K562 (cell line): ENCODE results near the gene TBCCD1. TPM values are rescaled to one million over a fixed set of nuclear protein-coding genes. Genes with fewer than 3 reads are reported as not detected.

Experiments
- BACH1 ChIP-seq: fragments of 200-800 bp; sonication (Bioruptor generic); IDR thresholded peaks from 2 replicates; pipeline ENCODE4 v1.6.1; 2016; ENCODE audit warnings: missing genetic modification characterization, missing compliant biosample characterization
- CEBPB ChIP-seq: fragments of 450-650 bp; IDR thresholded peaks from 2 replicates; pipeline ENCODE4 v1.6.1; 2016; ENCODE audit warnings: missing genetic modification characterization, missing compliant biosample characterization
- CREM ChIP-seq: IDR thresholded peaks from 2 replicates; pipeline ENCODE4 v1.6.1; 2014; ENCODE audit warnings: antibody characterized with exemption, low read depth
- DDX20 ChIP-seq: fragments of 450-650 bp; IDR thresholded peaks from 2 replicates; pipeline ENCODE4 v1.6.1; 2016; ENCODE audit warnings: missing genetic modification characterization, low read depth, mild to moderate bottlenecking, missing compliant biosample characterization, moderate library complexity
- FOXM1 ChIP-seq, 2 experiments: fragments of 450-650 bp in 1 of 2; sonication (generic) in 1 of 2; formaldehyde crosslinking in 1 of 2; IDR thresholded peaks; 2 replicates each; pipeline versions ENCODE4 v1.6.1 to v1.9.0; 2017 to 2022; ENCODE audit warnings: low read depth in 2 of 2, mild to moderate bottlenecking in 2 of 2, missing genetic modification reagents in 1 of 2, moderate library complexity in 1 of 2
- KAT2B ChIP-seq: IDR thresholded peaks from one replicate; pipeline ENCODE4 v1.6.1; 2012; ENCODE audit warnings: low read depth, mild to moderate bottlenecking, control low read depth, inconsistent platforms, low read length, moderate library complexity
- MTA2 ChIP-seq: fragments of 450-650 bp; IDR thresholded peaks from 2 replicates; pipeline ENCODE4 v1.6.1; 2016; ENCODE audit warnings: low read depth
- NFIC ChIP-seq: fragments of 450-650 bp; IDR thresholded peaks from 2 replicates; pipeline ENCODE4 v1.6.1; 2017; ENCODE audit warnings: mild to moderate bottlenecking, inconsistent platforms
- NUFIP1 ChIP-seq: fragments of 450-650 bp; IDR thresholded peaks from 2 replicates; pipeline ENCODE4 v1.6.1; 2018; ENCODE audit not compliant: partially characterized antibody
- YY1 ChIP-seq, 3 experiments: IDR thresholded peaks; 2 replicates each; pipeline ENCODE4 v1.6.1; 2011; ENCODE audit warnings: low read length in 2 of 3, mild to moderate bottlenecking in 2 of 3, moderate library complexity in 2 of 3, borderline replicate concordance in 1 of 3, control low read depth in 1 of 3, low read depth in 1 of 3; ENCODE audit not compliant: insufficient read depth in 3 of 3, insufficient replicate concordance in 2 of 3, control insufficient read depth in 1 of 3, insufficient read length in 1 of 3; ENCODE audit errors: extremely low read depth in 1 of 3
- ZC3H11A ChIP-seq: IDR thresholded peaks from 2 replicates; pipeline ENCODE4 v1.6.1; 2012; ENCODE audit warnings: low read depth, low read length, improper control_type of control experiment
- ZNF282 ChIP-seq: sonication (generic); formaldehyde crosslinking; IDR thresholded peaks from 2 replicates; pipeline ENCODE4 v1.8.1; 2023; ENCODE audit warnings: missing genetic modification reagents
- ZNF778 ChIP-seq: fragments of 450-650 bp; formaldehyde crosslinking; IDR thresholded peaks from 2 replicates; pipeline ENCODE4 v1.4.0; 2020; ENCODE audit warnings: mild to moderate bottlenecking, moderate library complexity
- ZNF780A ChIP-seq: fragments of 250-450 bp; sonication (Bioruptor Pico); IDR thresholded peaks from 2 replicates; pipeline ENCODE4 v1.5.0; 2021; ENCODE audit warnings: mild to moderate bottlenecking
- ZZZ3 ChIP-seq: fragments of 450-650 bp; IDR thresholded peaks from 2 replicates; pipeline ENCODE4 v1.6.1; 2016; ENCODE audit warnings: antibody characterized with exemption, mild to moderate bottlenecking, moderate library complexity
- polyA plus RNA-seq, 8 experiments: library from polyadenylated mRNA; depleted of rRNA in 4 of 8; stranded (reverse) in 5 of 8; unstranded in 3 of 8; fragments of >200 nt; fragmentation: Nextera tagmentation in 2 of 8; fragmentation: Illumina TruSeq in 1 of 8; extraction: Ambion mirVana in 2 of 8; extraction: Trizol in 1 of 8; gene quantifications; 2 replicates each; pipeline versions ENCODE4 v1.2.1 to v1.2.3, GENCODE V29; 2011 to 2014; ENCODE audit warnings: inconsistent platforms in 1 of 8, missing spikeins in 1 of 8
- total RNA-seq, 7 experiments: library from RNA; depleted of rRNA in 6 of 7; stranded (reverse); fragments of >200 nt in 6 of 7; fragmentation: Illumina TruSeq in 2 of 7; extraction: Trizol in 2 of 7; gene quantifications; 2 replicates each; pipeline versions ENCODE4 v1.2.1 to v1.2.3, GENCODE V29; 2011 to 2021; ENCODE audit warnings: low replicate concordance in 1 of 7
- TF ChIP-seq, protein P1 (sequence below), 2 experiments: fragments of 450-650 bp; IDR thresholded peaks; 2 replicates each; pipeline ENCODE4 v1.6.1; 2018; ENCODE audit warnings: mild to moderate bottlenecking in 2 of 2, low read depth in 1 of 2; ENCODE audit not compliant: partially characterized antibody in 2 of 2
- TF ChIP-seq, protein P2 (sequence below): sonication (generic); formaldehyde crosslinking; IDR thresholded peaks from 2 replicates; pipeline ENCODE4 v1.8.1; 2023; ENCODE audit warnings: mild to moderate bottlenecking, missing genetic modification reagents, moderate library complexity
- TF ChIP-seq, protein P3 (sequence below), 2 experiments: fragments of 450-650 bp in 1 of 2; IDR thresholded peaks; 2 replicates each; pipeline ENCODE4 v1.6.1; 2011 to 2017; ENCODE audit warnings: low read depth in 2 of 2, antibody characterized with exemption in 1 of 2, borderline replicate concordance in 1 of 2, low read length in 1 of 2, mild to moderate bottlenecking in 1 of 2, mixed read lengths in 1 of 2; ENCODE audit not compliant: control insufficient read depth in 1 of 2

TBCCD1 gene
- total and polyA plus RNA-seq, 9 of the 15 experiments (the other 6 are each of a cell fraction or from before 2014, with no cell fraction given) = 17.7 to 31.1 (median 21.2) TPM

DNA sequence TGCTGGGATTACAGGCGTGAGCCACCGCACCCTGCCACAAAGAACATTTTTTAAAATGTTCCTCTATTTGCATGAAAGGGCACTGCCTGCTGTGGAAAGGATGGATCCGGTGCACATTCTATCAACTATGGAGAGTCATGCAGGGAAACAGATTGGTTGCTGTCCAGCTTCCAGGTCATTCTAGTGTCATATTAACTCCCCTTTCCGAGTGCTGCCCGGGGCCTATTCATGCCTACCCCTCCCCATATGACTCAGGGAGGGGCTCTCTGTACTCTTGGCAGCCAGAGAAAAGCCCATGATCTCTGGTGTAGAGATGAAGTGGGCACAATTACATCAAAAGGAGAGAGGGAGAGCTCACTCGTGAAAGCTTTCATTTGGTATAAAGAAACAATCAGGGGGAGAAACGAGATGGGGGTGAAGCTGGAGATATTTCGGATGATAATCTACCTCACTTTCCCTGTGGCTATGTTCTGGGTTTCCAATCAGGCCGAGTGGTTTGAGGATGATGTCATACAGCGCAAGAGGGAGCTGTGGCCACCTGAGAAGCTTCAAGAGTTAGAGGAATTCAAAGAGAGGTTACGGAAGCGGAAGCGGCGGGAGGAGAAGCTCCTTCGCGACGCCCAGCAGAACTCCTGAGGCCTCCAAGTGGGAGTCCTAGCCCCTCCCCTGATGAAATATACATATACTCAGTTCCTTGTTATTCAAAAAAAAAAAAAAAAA, 29.6 kb upstream of the TBCCD1 start (continued):
- TF ChIP-seq, protein P1, sequence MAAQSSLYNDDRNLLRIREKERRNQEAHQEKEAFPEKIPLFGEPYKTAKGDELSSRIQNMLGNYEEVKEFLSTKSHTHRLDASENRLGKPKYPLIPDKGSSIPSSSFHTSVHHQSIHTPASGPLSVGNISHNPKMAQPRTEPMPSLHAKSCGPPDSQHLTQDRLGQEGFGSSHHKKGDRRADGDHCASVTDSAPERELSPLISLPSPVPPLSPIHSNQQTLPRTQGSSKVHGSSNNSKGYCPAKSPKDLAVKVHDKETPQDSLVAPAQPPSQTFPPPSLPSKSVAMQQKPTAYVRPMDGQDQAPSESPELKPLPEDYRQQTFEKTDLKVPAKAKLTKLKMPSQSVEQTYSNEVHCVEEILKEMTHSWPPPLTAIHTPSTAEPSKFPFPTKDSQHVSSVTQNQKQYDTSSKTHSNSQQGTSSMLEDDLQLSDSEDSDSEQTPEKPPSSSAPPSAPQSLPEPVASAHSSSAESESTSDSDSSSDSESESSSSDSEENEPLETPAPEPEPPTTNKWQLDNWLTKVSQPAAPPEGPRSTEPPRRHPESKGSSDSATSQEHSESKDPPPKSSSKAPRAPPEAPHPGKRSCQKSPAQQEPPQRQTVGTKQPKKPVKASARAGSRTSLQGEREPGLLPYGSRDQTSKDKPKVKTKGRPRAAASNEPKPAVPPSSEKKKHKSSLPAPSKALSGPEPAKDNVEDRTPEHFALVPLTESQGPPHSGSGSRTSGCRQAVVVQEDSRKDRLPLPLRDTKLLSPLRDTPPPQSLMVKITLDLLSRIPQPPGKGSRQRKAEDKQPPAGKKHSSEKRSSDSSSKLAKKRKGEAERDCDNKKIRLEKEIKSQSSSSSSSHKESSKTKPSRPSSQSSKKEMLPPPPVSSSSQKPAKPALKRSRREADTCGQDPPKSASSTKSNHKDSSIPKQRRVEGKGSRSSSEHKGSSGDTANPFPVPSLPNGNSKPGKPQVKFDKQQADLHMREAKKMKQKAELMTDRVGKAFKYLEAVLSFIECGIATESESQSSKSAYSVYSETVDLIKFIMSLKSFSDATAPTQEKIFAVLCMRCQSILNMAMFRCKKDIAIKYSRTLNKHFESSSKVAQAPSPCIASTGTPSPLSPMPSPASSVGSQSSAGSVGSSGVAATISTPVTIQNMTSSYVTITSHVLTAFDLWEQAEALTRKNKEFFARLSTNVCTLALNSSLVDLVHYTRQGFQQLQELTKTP (IDR thresholded peaks at IDR 0.05; ENCODE audit: low read depth in 1 of 2, partially characterized antibody in 2 of 2) = no peak
- TF ChIP-seq NUFIP1 (no peak), FOXM1 (IDR thresholded peaks at IDR 0.05; ENCODE audit: low read depth) (peak; percentile 11; the same call in 1 of the 2 replicates), FOXM1 (CRISPR knock-in tag; IDR thresholded peaks at IDR 0.05; ENCODE audit: low read depth) (no peak), BACH1 (tag) (no peak), ZZZ3 (no peak), CEBPB (tag) (0 out of 2 replicates have a peak, but pooled peaks have one; percentile 12), ZNF282 (CRISPR knock-in tag) (no peak), KAT2B (no peak), DDX20 (peak; percentile 29; the same call in 1 of the 2 replicates), MTA2 (no peak), ZNF780A (CRISPR knock-in tag) (no peak), ZNF778 (CRISPR knock-in tag) (no peak), CREM (0 out of 2 replicates have a peak, but pooled peaks have one; percentile 22), ZC3H11A (no peak), YY1 (IDR thresholded peaks at IDR 0.05; ENCODE audit: borderline replicate concordance in 1 of 3, control insufficient read depth in 1 of 3, extremely low read depth in 1 of 3, insufficient read depth in 3 of 3, insufficient read length in 1 of 3, insufficient replicate concordance in 2 of 3, low read depth in 1 of 3, low read length in 2 of 3) (no peak), NFIC (no peak)
- TF ChIP-seq, protein P2, sequence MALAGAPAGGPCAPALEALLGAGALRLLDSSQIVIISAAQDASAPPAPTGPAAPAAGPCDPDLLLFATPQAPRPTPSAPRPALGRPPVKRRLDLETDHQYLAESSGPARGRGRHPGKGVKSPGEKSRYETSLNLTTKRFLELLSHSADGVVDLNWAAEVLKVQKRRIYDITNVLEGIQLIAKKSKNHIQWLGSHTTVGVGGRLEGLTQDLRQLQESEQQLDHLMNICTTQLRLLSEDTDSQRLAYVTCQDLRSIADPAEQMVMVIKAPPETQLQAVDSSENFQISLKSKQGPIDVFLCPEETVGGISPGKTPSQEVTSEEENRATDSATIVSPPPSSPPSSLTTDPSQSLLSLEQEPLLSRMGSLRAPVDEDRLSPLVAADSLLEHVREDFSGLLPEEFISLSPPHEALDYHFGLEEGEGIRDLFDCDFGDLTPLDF (CRISPR knock-in tag) = no peak
- TF ChIP-seq, protein P3, sequence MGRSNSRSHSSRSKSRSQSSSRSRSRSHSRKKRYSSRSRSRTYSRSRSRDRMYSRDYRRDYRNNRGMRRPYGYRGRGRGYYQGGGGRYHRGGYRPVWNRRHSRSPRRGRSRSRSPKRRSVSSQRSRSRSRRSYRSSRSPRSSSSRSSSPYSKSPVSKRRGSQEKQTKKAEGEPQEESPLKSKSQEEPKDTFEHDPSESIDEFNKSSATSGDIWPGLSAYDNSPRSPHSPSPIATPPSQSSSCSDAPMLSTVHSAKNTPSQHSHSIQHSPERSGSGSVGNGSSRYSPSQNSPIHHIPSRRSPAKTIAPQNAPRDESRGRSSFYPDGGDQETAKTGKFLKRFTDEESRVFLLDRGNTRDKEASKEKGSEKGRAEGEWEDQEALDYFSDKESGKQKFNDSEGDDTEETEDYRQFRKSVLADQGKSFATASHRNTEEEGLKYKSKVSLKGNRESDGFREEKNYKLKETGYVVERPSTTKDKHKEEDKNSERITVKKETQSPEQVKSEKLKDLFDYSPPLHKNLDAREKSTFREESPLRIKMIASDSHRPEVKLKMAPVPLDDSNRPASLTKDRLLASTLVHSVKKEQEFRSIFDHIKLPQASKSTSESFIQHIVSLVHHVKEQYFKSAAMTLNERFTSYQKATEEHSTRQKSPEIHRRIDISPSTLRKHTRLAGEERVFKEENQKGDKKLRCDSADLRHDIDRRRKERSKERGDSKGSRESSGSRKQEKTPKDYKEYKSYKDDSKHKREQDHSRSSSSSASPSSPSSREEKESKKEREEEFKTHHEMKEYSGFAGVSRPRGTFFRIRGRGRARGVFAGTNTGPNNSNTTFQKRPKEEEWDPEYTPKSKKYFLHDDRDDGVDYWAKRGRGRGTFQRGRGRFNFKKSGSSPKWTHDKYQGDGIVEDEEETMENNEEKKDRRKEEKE (IDR thresholded peaks at IDR 0.05; ENCODE audit: borderline replicate concordance in 1 of 2, control insufficient read depth in 1 of 2, low read depth in 2 of 2, low read length in 1 of 2) = no peak
